DMS79 treated with DMSO at 0.1 percent for 48 hours (cell line): ENCODE data around the gene EPDR1.
"Not testable (repeated sequence)": the region's sequence is repeated elsewhere in the genome, so short reads cannot be mapped to it uniquely, and the experiment has no call there.

Experiments
- DNase-seq: peaks from one replicate; lab custom pipeline; 2025; lab: John Stamatoyannopoulos, UW

The EPDR1 gene

DNA sequence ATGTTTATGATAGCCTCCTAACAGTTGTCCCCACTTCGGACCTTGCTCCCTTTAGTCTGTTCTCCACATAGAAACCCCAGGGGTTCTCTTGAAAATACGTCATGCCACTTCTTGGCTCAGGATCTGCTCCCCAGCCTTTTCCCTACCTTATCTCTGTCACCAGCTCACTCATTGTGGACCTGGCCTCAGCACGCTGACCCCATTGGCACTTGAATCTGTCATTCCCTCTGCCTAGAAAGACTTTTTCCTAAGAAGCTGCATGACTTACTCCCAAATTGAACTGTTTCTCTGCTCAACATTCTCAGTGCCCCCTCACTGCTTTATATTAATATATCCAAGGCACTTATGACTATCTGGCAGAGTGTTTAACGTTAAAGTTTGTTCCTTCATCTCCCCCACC, 8.4 kb downstream of the EPDR1 start:
- DNase-seq = no peak

DNA sequence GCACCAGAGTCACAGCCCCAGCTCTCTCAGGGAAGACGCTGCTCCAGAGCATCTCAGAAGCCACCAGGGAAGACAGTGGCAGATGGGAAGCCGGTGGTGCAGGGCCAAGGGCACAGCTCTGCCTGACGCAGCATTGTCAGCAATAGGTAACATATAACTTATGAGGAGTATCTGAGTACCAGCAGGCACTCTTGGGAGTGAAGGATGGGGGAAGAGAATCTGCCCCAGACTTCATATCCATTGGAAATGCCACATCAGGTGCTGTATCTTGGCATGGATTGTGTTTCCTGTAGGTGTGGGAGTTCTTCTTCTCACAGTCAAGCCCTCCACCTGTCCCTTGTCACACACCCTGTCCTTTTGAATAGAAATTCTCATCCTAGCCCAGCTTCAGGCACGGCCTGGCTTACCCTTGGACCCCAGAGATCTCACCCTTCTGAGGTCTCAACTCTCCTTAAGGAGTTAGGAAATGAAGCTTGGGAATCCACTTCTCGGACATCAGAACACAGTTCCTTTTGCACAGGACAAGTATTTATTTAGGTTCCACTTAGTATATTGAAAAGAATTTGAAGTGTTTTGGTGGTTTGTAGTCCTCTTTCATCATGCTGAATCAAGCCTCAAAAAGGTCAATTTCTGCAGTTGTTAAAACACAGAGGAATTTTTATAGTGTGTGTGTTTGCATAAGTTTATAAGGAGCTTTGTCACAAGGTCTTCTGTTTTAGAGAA, 9.9 kb downstream of the EPDR1 start:
- no peak for DNase-seq

DNA sequence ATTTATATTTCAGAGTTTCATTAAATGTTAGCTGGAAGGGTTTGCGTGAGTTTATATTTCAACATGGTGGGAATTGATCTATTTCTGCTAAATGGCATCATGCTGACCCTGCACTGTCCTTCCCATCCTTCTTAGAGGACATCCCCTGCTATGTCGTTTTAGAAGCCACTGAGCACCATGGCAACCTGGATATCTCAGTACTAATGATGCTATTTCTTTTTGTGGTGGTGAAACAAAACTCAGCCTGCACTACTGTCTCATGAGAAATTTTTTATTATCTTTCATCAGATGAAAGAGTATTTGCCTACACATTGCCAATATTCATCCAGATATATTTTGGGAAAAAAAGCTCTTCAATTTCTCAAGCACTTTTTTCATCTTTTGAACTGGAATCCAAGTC, 12.1 kb downstream of the EPDR1 start:
- no peak for DNase-seq

DNA sequence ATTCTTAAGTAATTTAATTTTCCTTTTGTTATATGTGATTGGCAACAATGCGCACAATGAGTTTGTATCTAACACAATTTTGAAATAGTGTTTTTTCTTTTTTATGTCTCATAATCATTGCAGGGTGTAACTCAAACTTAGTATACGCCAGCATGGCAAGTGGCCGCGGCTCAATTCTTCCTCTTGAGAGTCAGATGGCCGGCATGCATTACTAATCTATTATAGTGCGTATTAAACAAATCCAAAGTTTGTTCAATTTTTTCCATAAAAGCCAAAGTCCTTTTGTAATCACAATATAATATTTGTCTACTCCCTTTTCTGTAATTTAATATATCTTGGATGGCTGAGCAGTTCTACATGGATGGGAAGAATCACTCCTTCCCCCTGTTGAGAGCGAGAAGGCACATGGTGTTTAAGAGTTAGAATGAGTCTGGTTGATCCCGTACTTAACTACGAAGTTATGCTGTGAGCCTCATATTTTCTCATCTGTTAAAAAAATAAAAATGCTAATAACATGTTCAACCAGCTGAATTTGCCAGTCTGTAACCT, 12.7 kb downstream of the EPDR1 start:
- DNase-seq = no peak

DNA sequence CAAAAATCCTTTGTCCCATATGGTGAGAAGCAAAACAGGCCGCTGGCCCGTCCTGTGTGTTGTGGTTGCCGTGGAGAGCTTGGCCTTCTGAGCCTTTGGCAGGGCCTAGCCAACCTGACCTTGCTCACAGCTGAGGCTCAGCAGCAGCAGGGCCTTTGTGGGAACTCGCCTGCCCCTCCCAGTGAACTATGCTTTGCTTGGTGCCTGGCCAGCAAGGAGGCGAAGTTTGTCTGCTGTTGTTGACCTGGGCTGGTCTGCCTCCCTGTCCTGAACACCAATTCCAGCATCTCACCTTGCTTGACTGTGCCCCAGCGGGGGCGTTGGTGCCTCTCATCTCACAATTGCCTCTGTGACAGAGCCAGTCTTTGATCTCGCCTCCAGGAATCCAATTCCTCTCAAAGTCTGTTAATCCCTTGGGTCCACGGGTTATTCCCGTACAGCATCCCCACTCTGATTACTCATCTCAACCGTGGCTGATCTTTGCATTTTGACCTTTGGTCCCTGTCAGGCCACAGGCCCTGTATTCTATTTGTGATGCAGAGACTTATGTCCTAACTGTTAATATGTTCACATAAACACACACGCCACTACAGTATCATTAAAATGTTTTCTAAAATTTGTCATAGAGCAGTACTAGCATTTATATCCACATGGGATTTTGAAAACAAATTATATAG, 22.6 kb downstream of the EPDR1 start:
- no peak for DNase-seq

DNA sequence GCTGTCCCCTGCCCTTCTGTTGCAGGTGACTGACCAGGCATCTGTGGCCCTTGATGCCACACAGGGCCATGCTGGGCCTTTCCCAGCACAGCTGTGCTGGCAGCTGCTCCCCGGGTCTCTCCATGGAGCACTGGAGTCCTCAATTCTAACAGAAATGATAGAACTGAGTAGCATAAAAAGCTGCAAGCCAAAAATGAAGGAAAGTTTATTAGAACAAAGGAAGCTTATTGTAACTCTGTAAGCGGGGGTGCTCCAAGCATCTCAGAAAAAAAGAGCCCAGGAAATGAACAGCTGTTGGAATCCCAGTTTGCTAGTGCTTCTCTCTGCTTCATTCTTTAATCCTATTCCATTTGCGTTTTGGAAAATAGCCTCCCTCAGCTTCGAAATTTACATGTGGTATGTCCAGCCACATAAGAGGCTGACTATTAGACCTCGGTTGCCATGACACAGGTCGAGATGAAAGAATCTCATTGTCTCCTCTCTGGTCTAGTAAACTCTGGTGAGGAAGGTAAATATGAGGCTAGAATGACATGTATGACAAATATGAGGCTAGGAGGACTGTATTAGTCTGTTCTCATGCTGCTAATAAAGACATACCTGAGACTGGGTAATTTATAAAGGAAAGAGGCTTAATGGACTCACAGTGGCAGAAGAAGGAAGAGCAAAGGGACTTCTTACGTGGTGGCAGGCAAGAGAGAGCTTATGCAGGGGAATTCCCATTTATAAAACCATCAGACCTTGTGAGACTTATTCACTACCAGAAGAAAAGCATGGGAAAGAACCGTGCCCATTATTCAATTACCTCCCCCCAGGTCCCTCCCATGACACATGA, 23.7 kb downstream of the EPDR1 start:
- no peak for DNase-seq

DNA sequence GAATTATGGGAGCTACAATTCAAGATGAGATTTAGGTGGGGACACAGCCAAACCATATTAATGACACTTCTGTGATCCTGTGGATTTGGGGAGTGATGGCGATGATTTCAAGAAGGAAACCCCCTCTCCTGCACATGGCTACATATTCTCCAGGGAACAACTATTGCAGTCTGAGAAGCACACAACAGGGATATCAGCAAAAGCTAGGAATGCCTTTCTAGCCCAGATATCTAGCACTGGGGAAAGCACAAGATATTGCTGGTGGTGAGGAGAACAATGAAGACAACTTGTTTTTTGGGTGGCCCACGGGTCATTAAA, 24.3 kb downstream of the EPDR1 start:
- DNase-seq = no peak

DNA sequence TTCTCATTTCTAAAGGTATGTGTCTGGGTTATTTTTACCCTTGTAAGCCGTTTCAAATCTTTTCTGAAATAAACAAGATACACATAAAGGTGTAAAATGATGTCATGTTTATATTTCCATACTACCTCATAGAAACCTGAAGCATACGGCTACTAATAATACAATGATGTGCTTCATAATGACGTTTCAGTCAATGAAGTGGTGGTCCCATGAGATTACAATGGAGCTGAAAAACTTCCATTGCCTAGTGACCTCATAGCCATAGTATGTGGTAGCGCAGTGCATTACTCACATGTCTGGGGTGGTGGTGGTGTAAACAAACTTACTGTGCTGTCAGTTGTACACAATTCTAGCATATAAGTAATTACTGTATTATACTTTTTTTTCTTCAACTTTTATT, 24.9 kb downstream of the EPDR1 start:
- DNase-seq = no peak

DNA sequence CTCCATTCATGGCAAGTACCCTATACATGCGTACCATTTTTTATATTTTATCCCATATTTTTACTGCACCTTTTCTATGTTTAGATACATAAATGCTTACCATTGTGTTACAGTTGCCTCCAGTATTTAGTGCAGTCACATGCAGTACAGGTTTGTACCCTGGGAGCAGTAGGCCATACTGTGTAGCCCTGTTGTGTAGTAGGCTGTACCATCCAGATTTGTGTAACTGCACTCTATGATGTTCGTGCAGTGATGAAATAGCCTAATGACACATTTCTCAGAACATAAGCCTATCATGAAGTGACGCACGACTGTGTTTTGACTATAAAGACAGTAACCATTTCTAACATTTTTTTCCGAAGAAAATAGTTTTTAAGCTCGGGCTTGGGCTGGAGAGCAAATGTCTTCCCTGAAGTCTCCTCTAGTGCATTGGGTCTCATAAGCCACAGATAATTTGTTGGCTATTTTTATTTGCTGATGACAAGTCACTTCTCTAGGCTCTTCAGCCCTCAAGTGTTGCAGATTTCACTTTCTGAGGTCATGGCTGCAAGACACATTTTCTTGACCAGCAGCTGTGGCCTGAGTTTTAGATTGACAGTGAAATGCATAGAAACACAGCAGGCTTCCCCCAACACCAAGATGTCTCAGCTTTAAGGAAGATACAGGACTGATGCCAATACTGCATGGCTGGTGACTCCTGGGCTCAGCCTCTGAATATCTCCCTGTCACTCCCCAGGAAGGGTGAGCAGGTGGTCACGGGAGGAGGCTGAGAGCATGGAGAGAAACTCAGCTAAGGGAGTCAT, 26.9 kb downstream of the EPDR1 start:
- DNase-seq = no peak

DNA sequence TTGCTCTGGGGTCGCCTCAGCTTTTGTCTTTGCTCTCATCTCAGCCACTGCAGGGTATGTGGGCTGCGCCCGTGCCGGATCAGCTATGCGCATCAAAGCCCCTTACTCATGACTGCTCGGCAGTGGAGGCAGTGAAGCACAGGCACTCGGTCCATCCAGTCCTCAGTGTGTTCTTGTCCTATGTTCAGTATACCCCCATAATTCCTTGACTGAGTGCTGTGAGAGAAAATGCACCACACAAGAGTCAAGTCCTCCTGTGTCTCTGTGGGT, 27.4 kb downstream of the EPDR1 start:
- DNase-seq = no peak

DNA sequence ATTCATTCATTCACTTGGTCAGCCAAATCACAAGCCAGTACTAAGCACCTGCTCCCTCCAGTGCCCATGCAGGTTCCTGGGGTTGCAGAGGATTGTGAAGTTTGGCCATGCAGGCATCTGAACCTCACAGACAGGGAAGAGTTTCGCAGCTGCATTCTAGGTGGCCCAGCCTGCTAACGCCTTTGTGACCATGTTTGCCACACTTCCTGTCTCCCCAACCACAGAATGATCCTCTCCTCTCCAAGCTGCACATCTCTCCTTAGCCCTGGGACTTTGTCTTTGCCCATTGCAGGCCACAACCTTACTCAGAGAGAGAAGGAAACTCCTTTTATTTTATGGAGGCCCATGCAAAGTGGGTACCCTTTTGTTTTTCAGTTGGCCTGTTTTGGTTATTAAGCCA, 31.8 kb downstream of the EPDR1 start:
- no peak for DNase-seq

DNA sequence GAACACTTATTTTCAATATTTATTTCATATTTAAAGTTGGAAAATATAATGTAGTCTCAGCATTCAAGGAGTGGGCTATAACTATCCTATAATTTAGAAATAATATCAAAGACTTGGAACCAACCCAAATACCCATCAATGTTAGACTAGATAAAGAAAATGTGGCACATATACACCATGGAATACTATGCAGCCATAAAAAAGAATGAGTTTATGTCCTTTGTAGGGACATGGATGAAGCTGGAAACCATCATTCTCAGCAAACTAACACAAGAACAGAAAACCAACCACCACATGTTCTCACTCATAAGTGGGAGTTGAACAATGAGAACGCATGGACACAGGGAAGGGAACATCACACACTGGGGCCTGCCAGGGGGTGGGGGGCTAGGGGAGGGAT, 33.8 kb downstream of the EPDR1 start:
- not testable (repeated sequence) for DNase-seq

DNA sequence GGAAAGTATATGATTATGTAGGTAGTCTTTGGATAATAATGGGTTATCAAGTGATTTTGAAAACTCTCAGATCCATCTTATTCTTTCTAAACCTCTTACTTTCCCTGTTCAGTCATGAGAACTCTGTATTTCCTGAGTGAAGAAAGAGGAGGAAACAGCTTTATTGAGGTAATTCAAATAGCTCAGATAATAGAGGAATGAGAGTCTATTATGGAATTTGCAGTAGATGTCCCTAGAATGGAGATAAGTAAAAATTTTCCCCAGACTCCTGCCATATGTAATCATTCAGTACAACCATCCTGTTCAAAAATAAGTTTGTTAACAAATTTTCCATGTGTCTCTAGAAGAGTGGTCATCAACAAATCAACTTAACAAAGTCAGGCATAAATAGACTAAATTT, 36.4 kb downstream of the EPDR1 start:
- DNase-seq = no peak

DNA sequence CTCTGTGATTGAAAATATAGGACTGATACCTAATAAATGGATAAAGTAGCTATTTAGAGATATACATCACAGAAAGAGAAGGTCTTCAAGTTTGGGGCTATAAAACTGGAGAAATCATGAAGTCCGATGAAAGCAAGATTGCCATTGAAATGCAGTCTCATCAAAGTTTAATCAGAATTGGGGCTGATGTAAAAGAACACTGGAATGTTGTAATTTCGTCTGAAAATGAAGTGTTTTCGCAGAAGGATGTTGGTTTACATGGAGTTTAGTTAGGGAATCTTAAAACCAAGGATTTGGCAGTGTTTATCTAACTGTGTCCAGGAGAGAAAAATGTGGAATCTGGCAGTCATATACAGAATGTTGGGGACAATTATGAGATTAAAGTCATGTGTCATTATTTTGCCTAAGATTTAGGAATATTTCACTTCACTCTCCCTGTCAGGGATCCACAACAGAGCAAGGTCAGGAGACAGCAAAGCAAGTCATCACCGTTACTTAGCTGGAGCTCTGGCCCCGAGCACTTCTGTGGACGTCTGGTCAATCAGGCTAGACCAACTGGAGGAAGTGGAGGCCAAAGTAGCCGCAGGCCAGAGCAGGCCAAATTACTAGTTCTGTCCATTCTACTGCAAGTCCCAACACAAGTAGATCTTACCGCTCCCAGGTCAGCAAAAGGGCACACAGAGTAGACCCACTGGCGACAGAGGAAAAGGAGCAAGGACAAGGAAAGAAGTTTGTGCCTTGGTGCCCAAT, 37.0 kb downstream of the EPDR1 start:
- no peak for DNase-seq

DNA sequence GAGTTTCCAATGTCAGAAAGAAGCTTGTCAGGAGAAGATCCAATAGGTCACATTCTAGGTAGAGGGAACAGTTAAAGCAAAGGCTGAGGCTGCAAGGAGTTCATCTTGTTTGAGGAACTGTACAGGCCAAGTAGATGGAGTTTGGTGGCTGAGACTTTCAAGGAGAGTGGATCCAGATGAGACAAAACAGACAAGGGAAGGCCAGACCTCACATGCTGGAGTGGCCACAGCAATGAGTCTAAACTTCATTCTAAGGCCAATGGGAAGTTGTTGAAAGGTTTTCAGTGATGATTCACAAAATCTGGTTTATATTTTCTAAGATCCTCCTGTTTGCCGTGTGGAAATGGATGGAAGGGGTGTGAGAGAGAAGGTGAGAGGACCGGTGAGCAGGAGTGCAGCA, 40.0 kb downstream of the EPDR1 start:
- no peak for DNase-seq

DNA sequence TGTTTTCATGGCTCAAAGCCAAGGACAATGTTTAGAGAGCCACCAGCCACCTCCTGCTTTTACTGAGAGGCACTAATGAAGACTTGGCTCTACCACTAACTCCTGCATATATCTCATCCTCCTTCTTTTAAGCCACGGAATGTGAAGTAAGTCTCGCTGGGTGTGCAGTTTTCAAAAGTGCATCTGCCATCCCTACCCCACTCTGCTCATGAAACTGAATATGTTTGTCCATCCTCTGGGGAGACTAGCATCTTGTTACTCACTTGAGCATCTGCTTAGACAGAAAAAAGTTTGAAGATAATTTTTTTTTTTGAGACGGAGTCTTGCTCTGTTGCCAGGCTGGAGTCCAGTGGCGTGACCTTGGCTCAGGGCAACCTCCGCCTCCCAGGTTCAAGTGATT, 40.8 kb downstream of the EPDR1 start:
- no peak for DNase-seq

DNA sequence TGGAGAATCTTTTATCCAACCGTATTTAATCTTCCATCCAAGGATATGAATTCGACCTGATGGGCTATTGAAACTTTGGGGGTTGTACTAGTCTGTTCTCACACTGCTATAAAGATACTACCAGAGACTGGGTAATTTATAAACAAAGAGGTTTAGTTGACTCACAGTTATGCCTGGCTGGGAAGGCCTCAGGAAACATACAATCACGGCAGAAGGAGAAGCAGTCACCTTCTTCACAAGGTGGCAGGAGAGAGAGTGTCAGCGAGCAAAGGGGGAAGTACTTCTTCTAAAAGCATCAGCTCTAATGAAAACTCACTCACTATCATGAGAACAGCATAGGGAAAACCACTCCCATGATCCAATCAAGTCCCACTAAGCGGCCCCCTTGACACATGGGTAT, 43.8 kb downstream of the EPDR1 start:
- no peak for DNase-seq

DNA sequence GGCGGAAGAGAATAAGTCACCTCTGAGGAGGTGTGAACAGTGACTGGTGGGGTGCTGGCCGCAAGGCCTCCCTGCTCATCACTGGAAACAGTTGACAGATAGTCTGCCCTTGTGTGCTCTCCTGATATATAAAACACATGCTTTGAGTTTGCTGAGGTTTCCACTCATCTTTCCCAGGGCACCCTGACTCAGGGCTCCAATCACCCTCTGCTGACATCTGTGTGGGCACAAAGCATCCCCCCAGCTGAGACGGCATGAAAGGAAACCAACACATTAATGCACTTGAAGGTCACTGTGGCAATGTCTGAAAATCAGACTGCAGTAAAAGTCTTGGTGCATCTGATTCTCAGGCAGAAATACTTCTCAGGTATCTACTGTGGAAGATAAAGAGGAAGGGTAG, 49.8 kb downstream of the EPDR1 start:
- DNase-seq = no peak

DNA sequence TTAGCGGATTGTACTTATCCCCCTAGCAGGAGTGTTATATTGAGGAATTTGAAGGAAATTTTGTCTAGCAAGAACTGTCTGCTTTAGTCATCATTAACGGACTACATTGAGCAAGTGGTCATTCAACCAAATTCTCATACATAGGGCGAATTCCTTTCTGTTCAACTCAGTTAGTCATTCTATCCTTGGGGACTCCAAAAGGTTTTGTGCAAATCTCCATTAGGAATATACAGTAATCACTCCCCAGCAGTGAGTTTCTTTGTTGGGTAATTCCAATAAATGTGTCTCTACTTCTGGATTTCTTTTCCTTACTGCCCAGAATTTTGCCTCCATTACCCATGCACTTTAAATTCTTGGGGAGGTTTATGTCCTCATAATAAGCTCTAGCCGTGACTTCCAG, 51.1 kb downstream of the EPDR1 start:
- no peak for DNase-seq

DNA sequence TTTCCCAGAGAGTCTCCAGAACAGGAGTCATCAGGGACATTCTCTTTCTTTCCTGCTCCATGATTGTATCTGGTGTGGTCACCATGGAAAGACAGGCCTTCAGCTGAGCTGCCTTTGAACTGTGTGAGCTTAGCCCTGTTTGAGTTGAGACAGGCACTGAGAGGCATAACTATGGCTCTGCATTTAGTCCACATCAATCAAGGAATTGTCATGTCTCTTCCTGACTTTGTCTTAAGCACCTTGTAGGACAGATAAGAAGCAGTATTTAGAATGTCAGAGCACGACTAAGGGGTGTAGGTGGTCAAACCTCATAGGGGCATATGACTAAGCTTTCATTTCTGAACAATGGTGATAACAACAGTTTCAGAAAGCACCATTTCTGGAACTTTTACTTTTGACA, 53.5 kb downstream of the EPDR1 start:
- no peak for DNase-seq

DNA sequence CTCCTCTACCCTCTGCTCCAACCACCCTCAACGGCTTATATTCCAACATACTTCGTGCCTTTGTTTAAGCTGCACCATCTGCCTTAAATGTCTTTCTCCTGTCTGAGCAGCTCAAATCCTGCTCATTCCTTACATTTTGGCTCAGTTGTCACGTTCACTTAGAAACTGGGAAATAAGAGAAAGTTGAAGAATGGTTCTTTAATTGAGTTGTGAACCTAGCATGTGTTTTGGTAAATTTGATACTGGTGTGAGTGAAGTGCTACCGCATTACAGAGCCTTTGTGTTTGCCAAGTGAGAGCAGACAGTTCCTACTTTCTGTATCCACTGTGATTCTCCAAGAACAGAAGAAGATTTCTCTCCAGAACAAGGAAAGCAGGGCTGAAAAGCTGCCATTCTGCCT, 54.3 kb downstream of the EPDR1 start:
- no peak for DNase-seq

DNA sequence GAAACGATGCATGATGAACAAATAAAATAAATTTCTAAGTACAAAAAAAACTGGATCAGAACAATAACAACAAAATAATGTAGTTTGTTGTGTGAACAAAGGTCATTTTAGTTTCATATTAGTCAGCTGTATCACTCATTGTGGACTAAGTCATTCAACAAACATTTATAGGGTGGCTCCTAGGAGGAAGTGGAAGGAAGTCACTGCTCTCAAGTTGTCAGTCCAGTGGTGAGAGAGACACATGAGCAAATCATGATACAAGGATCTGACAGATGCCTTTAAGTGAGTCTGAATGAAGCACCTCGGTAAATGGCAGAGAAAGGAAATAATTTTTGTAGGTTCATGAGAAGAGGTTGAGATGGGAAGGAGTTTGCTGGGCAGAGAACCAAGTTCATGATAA, 56.8 kb downstream of the EPDR1 start:
- no peak for DNase-seq
